Mucosa of stomach (tissue), 1 donor: ENCODE results near the gene APOB.

Source experiments
- H3K27me3 ChIP-seq: one replicate; pipeline ENCODE4 v1.7.0; 2013; ENCODE audit warnings: mild to moderate bottlenecking, low read length; ENCODE audit not compliant: control insufficient read depth, insufficient read depth
- H3K36me3 ChIP-seq: one replicate; pipeline ENCODE4 v1.7.0; 2013; ENCODE audit warnings: low read length; ENCODE audit not compliant: control insufficient read depth, insufficient read depth
- H3K4me1 ChIP-seq: one replicate; pipeline ENCODE4 v1.7.0; 2013; ENCODE audit warnings: mild to moderate bottlenecking, low read length; ENCODE audit not compliant: control insufficient read depth, insufficient read depth
- H3K4me3 ChIP-seq: one replicate; pipeline ENCODE4 v1.7.0; 2013; ENCODE audit warnings: low read length
- H3K9ac ChIP-seq: one replicate; pipeline ENCODE4 v1.7.0; 2013; ENCODE audit warnings: mild to moderate bottlenecking, low read length, moderate library complexity
- H3K9me3 ChIP-seq: one replicate; pipeline ENCODE4 v1.7.0; 2013; ENCODE audit warnings: mild to moderate bottlenecking, low read length, moderate library complexity; ENCODE audit not compliant: control insufficient read depth
- donor health status: Pancreatic carcinoma.

Gene APOB

DNA sequence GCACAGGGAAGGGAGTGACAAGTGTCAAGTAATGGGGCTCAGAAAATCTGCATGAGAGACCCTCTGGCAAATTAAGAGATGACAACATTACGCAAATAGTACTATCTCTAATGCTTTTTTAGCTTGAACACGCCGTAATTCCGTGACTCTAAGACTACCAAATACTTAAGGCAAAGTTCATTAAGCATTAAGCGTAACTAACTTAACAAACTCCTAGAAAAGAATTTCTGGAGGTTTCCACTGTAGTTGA, 1.2 kb downstream of the APOB start:
- Histone ChIP-seq H3K9me3 (no peaks in the 10 kb centered on the region), H3K27me3 (peaks cover 21% of the 10 kb centered on the region), H3K4me3 (no peak overlapping the region), H3K9ac (no peak overlapping the region), H3K36me3 (no peaks in the 10 kb centered on the region), H3K4me1 (peaks cover 10% of the 10 kb centered on the region)

DNA sequence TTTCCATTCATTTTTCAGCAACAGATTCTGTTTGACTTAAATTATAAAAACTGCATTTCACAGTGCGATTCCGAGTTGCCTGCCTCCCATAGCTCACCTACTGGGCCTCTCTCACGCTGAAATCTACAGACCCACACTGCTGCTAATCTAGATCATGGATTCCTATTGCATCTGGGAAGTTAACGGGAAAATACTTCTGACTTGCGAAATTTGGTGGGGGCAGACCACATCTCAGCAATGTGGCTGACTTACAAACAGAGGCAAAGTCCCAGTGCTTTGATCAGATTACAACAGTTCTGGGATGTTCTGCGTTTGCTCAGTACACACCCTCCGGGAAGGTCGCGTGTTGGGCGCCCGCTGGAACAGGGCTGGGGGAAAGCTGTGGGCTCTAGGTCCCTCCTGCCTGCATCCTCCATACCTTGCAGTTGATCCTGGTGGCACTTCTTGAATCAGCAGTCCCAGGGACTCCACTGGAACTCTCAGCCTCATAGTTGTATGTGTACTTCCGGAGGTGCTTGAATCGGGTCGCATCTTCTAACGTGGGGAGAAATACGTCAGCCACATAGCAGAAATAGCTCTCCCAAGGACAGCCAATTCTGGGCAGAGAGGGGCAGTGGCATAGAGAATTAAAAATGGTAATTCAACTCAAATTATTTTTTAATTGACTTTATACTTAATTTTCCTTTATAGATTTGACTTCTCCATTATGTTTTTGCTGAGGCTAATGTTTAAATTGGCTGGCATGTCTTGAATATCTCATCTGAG, 1.7 kb downstream of the APOB start:
- H3K9ac ChIP-seq, result no peak overlapping the region

DNA sequence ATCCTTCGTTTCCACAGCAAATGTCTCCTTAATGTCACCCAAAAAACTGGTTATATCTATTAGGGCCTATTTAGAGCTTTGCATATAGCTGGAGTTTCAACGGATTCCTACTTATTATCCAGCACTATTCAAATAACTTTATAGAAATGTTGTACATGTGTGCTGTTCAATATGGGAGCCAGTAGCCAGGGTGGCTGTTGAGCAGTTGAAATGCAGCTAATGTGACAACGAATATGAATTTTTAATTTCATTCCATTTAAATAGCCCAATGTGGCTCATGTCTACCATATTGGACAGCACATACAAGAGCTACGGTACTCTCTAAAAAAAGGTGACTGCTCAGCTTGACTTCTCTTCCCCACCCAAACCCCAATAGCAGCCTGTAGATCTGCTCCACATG, 2.4 kb downstream of the APOB start:
- peaks cover 21% of the 10 kb centered on the region for H3K27me3 ChIP-seq
- no peak overlapping the region for H3K4me3 ChIP-seq
- no peaks in the 10 kb centered on the region for H3K36me3 ChIP-seq
- H3K4me1 ChIP-seq, result peaks cover 10% of the 10 kb centered on the region
- H3K9ac ChIP-seq, result no peak overlapping the region
- no peaks in the 10 kb centered on the region for H3K9me3 ChIP-seq

More for the DNA sequence above, 1.7 kb downstream of the APOB start:
- H3K36me3 ChIP-seq, result no peaks in the 10 kb centered on the region
- H3K4me1 ChIP-seq, result peaks cover 10% of the 10 kb centered on the region
- no peaks in the 10 kb centered on the region for H3K9me3 ChIP-seq
- no peak overlapping the region for H3K4me3 ChIP-seq
- H3K27me3 ChIP-seq, result peaks cover 21% of the 10 kb centered on the region

DNA sequence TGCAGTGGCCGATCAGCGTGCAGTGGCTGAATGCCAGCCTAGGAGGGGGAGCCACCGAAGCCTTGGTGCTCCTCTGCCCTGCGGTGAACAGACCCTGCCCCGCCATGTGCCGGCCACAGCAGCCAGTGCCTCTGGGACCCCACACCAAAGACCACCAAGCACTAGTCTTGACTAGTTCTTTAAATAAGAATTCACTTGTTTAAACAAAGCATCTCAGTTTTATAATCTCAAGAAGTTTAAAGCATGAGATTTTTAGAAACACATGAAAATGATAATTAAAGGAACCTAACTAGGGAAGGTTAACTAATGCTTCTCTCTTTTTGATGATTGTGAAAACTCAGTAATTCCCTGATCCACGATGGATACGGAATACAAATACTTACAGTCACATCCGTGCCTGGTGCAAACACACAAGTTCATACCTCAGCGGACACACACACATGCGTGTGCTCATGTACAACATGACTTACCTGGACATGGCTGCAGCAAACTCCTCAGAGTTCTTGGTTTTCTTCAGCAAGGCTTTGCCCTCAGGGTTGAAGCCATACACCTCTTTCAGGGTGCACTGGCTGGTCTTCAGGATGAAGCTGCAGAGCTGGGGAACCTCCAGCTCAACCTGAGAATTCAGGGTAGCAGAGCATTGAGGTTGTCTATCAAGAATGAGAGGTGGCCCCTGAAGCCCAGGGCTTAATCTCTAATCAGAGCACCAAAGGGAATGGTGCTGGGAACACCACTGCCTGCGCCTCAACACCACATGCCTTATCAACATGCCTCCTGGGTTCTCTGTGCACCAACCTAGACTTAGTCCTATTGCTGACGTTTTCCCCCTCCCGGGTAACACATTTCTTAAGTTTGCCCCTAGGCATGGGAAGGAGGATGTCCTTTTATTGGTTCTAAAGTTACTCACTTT, 3.1 kb downstream of the APOB start:
- no peak overlapping the region for H3K9ac ChIP-seq
- no peaks in the 10 kb centered on the region for H3K36me3 ChIP-seq
- H3K4me3 ChIP-seq, result no peak overlapping the region
- H3K27me3 ChIP-seq, result peaks cover 18% of the 10 kb centered on the region
- no peaks in the 10 kb centered on the region for H3K9me3 ChIP-seq
- peaks cover 10% of the 10 kb centered on the region for H3K4me1 ChIP-seq

DNA sequence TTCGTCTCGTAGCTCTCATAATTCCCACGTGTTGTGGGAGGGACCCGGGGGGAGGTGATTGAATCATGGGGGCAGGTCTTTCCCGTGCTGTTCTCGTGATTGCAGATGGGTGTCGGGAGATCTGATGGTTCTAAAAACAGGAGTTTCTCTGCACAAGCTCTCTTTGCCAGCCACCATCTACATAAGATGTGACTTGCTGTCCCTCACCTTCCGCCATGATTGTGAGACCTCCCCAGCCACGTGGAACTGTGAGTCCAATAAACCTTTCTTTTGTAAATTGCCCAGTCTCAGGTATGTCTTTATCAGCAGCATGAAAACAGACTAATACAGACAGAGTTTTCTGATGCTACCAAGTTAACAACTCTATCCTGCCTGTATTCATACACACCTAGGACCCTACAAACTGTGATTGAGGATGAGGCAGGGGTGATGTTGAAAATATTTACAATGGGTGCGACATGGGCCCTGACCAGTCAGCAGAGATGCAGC, 3.9 kb downstream of the APOB start:
- Histone ChIP-seq H3K9me3 (no peaks in the 10 kb centered on the region), H3K4me1 (peaks cover 10% of the 10 kb centered on the region), H3K4me3 (no peak overlapping the region), H3K9ac (no peak overlapping the region), H3K36me3 (no peaks in the 10 kb centered on the region), H3K27me3 (peaks cover 18% of the 10 kb centered on the region)

DNA sequence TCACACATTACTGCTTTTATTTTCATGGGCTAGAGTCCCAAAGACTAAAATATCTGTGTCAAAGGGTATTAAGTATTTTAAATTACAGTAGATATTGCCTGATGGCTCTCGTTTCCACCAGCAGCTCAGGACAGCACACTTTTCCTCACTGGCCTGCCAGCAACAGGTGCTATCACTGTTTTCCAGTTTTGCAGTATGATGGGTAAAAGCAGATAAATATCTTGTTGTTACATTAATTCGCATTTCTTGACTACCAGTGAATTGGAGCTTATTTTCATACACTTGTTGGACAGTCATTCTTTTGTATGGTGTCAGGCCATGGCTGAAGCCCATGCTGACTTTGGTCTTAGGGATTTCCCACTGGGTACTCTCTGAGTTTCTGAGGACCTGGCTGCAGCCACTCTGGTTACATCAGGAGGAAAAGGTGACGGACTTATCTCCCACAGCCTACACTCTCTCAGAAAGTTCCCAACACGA, 4.8 kb downstream of the APOB start:
- Histone ChIP-seq H3K36me3 (no peaks in the 10 kb centered on the region), H3K27me3 (peaks cover 11% of the 10 kb centered on the region), H3K4me3 (no peak overlapping the region), H3K4me1 (peaks cover 10% of the 10 kb centered on the region), H3K9ac (no peak overlapping the region), H3K9me3 (no peaks in the 10 kb centered on the region)

DNA sequence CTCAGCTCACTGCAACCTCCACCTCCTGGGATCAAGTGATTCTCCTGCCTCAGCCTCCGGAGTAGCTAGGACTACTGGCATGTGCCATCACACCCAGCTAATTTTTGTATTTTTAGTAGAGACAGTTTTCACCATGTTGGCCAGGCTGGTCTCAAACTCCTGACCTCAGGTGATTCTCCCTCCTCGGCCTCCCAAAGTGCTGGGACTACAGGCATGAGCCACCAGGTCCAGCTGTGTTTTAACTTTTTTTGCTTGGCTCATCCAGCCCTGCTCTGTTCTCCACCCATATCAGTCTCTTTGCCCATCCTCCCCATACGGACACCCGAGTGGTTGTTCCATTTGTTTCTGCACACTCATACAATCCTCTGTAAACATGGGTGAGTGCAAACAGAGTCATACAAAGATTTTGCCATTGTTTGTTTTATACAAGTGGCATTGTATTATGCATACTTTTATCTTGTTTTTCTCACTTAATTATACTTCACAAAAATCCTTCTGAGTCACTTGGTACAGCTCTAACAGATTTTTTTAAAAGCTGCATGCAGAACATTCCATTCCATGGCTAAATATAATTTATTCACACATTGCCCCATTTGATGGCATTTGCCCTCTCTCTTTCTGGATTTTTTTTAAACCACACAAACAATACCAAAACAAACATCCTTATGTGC, 5.3 kb downstream of the APOB start:
- Histone ChIP-seq H3K27me3 (peaks cover 7% of the 10 kb centered on the region), H3K9ac (no peak overlapping the region), H3K36me3 (no peaks in the 10 kb centered on the region), H3K9me3 (no peaks in the 10 kb centered on the region), H3K4me1 (peaks cover 10% of the 10 kb centered on the region), H3K4me3 (no peak overlapping the region)

DNA sequence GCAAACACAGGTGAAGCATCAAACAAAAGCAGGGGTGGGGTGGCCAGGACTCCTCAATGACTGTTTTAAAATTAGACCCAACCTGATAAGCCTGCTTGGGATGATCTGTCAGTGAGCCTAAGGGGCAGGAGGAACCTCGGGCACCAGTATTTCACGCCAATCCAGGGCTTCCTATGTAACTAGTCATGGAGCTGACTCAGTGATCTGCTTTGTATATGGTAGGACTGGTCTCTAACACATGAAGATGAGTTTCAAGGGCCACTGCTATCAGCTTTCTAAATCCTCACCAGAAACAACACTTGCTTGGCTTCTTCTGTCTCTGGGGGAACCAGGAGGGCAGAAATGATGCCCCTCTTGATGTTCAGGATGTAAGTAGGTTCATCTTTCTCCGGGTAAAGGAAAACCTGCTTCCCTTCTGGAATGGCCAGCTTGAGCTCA, 6.2 kb downstream of the APOB start:
- H3K9me3 ChIP-seq, result no peaks in the 10 kb centered on the region
- no peak overlapping the region for H3K4me3 ChIP-seq
- no peaks in the 10 kb centered on the region for H3K36me3 ChIP-seq
- no peak overlapping the region for H3K9ac ChIP-seq
- no peaks in the 10 kb centered on the region for H3K27me3 ChIP-seq
- peaks cover 4% of the 10 kb centered on the region for H3K4me1 ChIP-seq

DNA sequence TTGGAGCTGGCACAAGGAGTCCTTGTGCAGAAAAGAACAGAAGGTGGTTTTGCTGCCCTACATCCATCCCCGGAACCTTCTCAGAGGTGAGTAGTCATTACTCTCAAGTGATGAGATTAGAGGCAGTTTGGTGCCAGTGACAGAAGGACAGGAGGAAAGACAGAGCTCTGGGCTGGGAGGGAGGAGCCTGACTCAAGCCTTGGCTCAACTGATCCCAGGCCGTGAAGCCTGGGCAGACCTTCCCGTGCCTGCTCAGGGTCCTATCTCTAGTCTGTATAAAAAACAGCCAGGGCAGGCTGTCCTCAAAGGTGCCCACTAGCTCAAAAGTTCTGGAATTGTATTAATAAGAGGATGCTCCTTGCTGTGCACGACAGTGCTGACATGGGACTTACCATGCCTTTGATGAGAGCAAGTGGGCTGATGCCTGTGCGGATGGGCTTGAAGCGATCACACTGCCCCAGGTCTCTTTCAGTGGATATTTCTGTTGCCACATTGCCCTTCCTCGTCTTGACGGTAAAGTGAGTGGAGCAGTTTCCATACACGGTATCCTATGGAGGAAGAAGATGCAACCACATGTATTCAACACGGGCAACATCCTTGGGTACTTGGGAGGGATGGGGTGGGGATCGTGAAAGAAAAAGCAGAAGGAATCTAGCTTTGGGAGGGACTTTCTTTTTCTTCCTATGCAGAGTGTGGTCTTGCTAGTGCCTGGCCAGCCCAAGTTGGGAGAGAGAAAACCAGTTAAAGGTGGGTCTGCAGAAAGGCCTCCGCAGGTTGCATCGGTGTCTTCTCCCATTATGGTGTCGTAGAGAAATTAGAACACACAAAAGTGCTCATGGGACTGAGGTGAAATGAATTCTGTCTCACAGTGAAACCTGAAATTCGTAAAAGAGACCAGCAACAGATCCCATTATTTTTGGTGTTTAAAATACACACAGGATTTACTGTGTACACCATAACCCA, 6.9 kb downstream of the APOB start:
- H3K9ac ChIP-seq, result no peak overlapping the region
- H3K4me1 ChIP-seq, result peaks cover 4% of the 10 kb centered on the region
- H3K9me3 ChIP-seq, result no peaks in the 10 kb centered on the region
- H3K4me3 ChIP-seq, result no peak overlapping the region
- no peaks in the 10 kb centered on the region for H3K36me3 ChIP-seq
- no peaks in the 10 kb centered on the region for H3K27me3 ChIP-seq

DNA sequence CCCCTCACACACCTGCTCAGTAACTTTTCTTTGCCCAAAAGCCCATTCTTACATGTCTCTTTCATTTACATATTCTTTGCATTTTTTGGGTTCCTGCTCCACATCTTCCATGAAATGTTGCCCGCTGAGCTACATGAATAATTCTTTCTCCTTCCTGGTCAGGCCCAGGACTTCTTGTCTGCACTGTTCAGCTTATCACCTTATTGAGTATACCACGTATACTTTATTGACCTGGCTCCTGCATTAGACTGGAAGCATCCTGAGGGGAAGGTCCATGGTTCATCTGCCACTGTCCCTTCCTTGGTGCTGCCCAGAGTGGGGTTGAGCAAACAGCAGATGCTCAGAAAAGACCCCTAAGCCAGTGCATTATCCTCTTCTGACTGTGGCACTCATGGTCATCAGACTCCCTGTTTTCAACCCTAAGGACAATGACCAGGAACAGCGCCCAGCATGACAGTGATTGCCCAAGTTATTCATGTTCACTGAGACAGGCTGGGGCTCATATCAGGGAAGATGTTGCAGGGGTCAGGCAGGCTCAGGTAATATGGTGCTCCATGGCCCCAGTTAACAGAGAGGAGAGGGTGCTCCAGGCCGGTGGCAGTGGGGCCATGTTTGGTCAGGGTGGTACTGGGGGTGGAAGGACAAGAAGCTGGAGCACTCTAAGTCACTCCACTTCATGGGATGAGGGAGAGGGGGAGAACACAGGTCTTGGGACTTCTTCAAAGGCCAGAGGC, 7.7 kb downstream of the APOB start:
- H3K27me3 ChIP-seq, result no peaks in the 10 kb centered on the region
- no peaks in the 10 kb centered on the region for H3K9me3 ChIP-seq
- H3K9ac ChIP-seq, result no peak overlapping the region
- H3K4me3 ChIP-seq, result no peak overlapping the region
- H3K36me3 ChIP-seq, result no peaks in the 10 kb centered on the region
- H3K4me1 ChIP-seq, result peaks cover 4% of the 10 kb centered on the region
